GM21381 (cell line): ENCODE data around the gene NEK2.
"Not testable (repeated sequence)": the region's sequence is repeated elsewhere in the genome, so short reads cannot be mapped to it uniquely, and the experiment has no call there.

Source experiments
- ATAC-seq: cut with Tn5 transposase; IDR thresholded peaks from one replicate; pipeline ENCODE4 v1.9.1; 2021; ENCODE audit warnings: mild to moderate bottlenecking, moderate library complexity; ENCODE audit not compliant: unreplicated experiment

NEK2 gene

GRCh38 chr1:211634461-211634860, 41.0 kb downstream of the NEK2 start:
- ATAC-seq: no peak

- ATAC-seq: no peak
Observed at GRCh38 chr1:211633524-211633846, 41.9 kb downstream of the NEK2 start.

GRCh38 chr1:211632808-211633523, 42.5 kb downstream of the NEK2 start:
- ATAC-seq: peak; percentile 11

GRCh38 chr1:211632117-211632807, 43.2 kb downstream of the NEK2 start:
- peak; percentile 69 for ATAC-seq

GRCh38 chr1:211631168-211631567, 44.3 kb downstream of the NEK2 start:
- no peak for ATAC-seq

- ATAC-seq: no peak
Observed at GRCh38 chr1:211630236-211631081, 45.0 kb downstream of the NEK2 start.

GRCh38 chr1:211628417-211628816, 47.0 kb downstream of the NEK2 start:
- no peak for ATAC-seq

- no peak for ATAC-seq
Observed at GRCh38 chr1:211627259-211627658, 48.2 kb downstream of the NEK2 start.

GRCh38 chr1:211625866-211626265, 49.6 kb downstream of the NEK2 start:
- ATAC-seq: not testable (repeated sequence)

- no peak for ATAC-seq
Observed at GRCh38 chr1:211625040-211625439, 50.4 kb downstream of the NEK2 start.

GRCh38 chr1:211623515-211623914, 51.9 kb downstream of the NEK2 start:
- no peak for ATAC-seq

GRCh38 chr1:211621447-211622198, 53.8 kb downstream of the NEK2 start:
- ATAC-seq: no peak

- ATAC-seq: no peak
Observed at GRCh38 chr1:211620097-211620496, 55.3 kb downstream of the NEK2 start.

- no peak for ATAC-seq
Observed at GRCh38 chr1:211619033-211619996, 56.1 kb downstream of the NEK2 start.

- ATAC-seq: no peak
Observed at GRCh38 chr1:211616965-211617297, 58.5 kb downstream of the NEK2 start.

GRCh38 chr1:211616231-211616964, 59.0 kb downstream of the NEK2 start:
- ATAC-seq: no peak

- no peak for ATAC-seq
Observed at GRCh38 chr1:211614615-211615014, 60.8 kb downstream of the NEK2 start.

- ATAC-seq: no peak
Observed at GRCh38 chr1:211613951-211614350, 61.5 kb downstream of the NEK2 start.
